Mucosa of stomach (tissue), 1 donor: Measurements from ENCODE around the gene BRSK2.

Experiments used
- H3K27me3 ChIP-seq: one replicate; pipeline ENCODE4 v1.7.0; 2013; ENCODE audit warnings: mild to moderate bottlenecking, low read length; ENCODE audit not compliant: control insufficient read depth, insufficient read depth
- H3K36me3 ChIP-seq: one replicate; pipeline ENCODE4 v1.7.0; 2013; ENCODE audit warnings: low read length; ENCODE audit not compliant: control insufficient read depth, insufficient read depth
- H3K4me1 ChIP-seq: one replicate; pipeline ENCODE4 v1.7.0; 2013; ENCODE audit warnings: mild to moderate bottlenecking, low read length; ENCODE audit not compliant: control insufficient read depth, insufficient read depth
- H3K4me3 ChIP-seq: one replicate; pipeline ENCODE4 v1.7.0; 2013; ENCODE audit warnings: low read length
- H3K9ac ChIP-seq: one replicate; pipeline ENCODE4 v1.7.0; 2013; ENCODE audit warnings: mild to moderate bottlenecking, low read length, moderate library complexity
- H3K9me3 ChIP-seq: one replicate; pipeline ENCODE4 v1.7.0; 2013; ENCODE audit warnings: mild to moderate bottlenecking, low read length, moderate library complexity; ENCODE audit not compliant: control insufficient read depth
- donor health status: Pancreatic carcinoma.

BRSK2 gene

GRCh38 chr11:1442163-1442562 lies 52.4 kb downstream of the BRSK2 start:
- H3K9ac ChIP-seq: no peak overlapping the region
- H3K4me1 ChIP-seq: peaks cover 20% of the 10 kb centered on the region
- H3K27me3 ChIP-seq: peaks cover under 1% of the 10 kb centered on the region
- H3K9me3 ChIP-seq: no peaks in the 10 kb centered on the region
- H3K36me3 ChIP-seq: no peaks in the 10 kb centered on the region
- no peak overlapping the region for H3K4me3 ChIP-seq

GRCh38 chr11:1442807-1443366 lies 53.2 kb downstream of the BRSK2 start:
- H3K9ac ChIP-seq: no peak overlapping the region
- peaks cover 17% of the 10 kb centered on the region for H3K4me1 ChIP-seq
- H3K4me3 ChIP-seq: no peak overlapping the region
- no peaks in the 10 kb centered on the region for H3K36me3 ChIP-seq
- no peaks in the 10 kb centered on the region for H3K9me3 ChIP-seq
- H3K27me3 ChIP-seq: no peaks in the 10 kb centered on the region

- no peak overlapping the region for H3K4me3 ChIP-seq
- no peaks in the 10 kb centered on the region for H3K9me3 ChIP-seq
- peaks cover 16% of the 10 kb centered on the region for H3K4me1 ChIP-seq
- H3K36me3 ChIP-seq: no peaks in the 10 kb centered on the region
- H3K27me3 ChIP-seq: peaks cover 4% of the 10 kb centered on the region
- no peak overlapping the region for H3K9ac ChIP-seq
Measured at GRCh38 chr11:1443737-1444136, 54.0 kb downstream of the BRSK2 start.

GRCh38 chr11:1444321-1444720 lies 54.6 kb downstream of the BRSK2 start:
- Histone ChIP-seq H3K9ac (no peak overlapping the region), H3K36me3 (no peaks in the 10 kb centered on the region), H3K4me1 (peaks cover 12% of the 10 kb centered on the region), H3K27me3 (peaks cover 5% of the 10 kb centered on the region), H3K4me3 (no peak overlapping the region), H3K9me3 (no peaks in the 10 kb centered on the region)

- Histone ChIP-seq H3K27me3 (peaks cover 8% of the 10 kb centered on the region), H3K4me1 (peaks cover 12% of the 10 kb centered on the region), H3K4me3 (no peak overlapping the region), H3K36me3 (no peaks in the 10 kb centered on the region), H3K9ac (no peak overlapping the region), H3K9me3 (no peaks in the 10 kb centered on the region)
Measured at GRCh38 chr11:1444823-1445422, 55.2 kb downstream of the BRSK2 start.

- no peaks in the 10 kb centered on the region for H3K36me3 ChIP-seq
- no peak overlapping the region for H3K4me3 ChIP-seq
- no peaks in the 10 kb centered on the region for H3K9me3 ChIP-seq
- H3K4me1 ChIP-seq: peaks cover 18% of the 10 kb centered on the region
- H3K27me3 ChIP-seq: peaks cover 13% of the 10 kb centered on the region
- H3K9ac ChIP-seq: no peak overlapping the region
Measured at GRCh38 chr11:1445741-1446445, 56.2 kb downstream of the BRSK2 start.

- Histone ChIP-seq H3K4me1 (peaks cover 18% of the 10 kb centered on the region), H3K4me3 (no peak overlapping the region), H3K9ac (no peak overlapping the region), H3K27me3 (peaks cover 16% of the 10 kb centered on the region), H3K36me3 (no peaks in the 10 kb centered on the region), H3K9me3 (no peaks in the 10 kb centered on the region)
Measured at GRCh38 chr11:1446623-1447022, 56.9 kb downstream of the BRSK2 start.

- no peaks in the 10 kb centered on the region for H3K9me3 ChIP-seq
- H3K4me1 ChIP-seq: peaks cover 18% of the 10 kb centered on the region
- peaks cover 22% of the 10 kb centered on the region for H3K27me3 ChIP-seq
- no peak overlapping the region for H3K4me3 ChIP-seq
- H3K36me3 ChIP-seq: no peaks in the 10 kb centered on the region
- H3K9ac ChIP-seq: no peak overlapping the region
Measured at GRCh38 chr11:1447845-1448825, 58.4 kb downstream of the BRSK2 start.

GRCh38 chr11:1448882-1449281 lies 59.1 kb downstream of the BRSK2 start:
- Histone ChIP-seq H3K4me1 (peaks cover 18% of the 10 kb centered on the region), H3K9ac (no peak overlapping the region)

GRCh38 chr11:1449490-1450243 lies 59.9 kb downstream of the BRSK2 start:
- Histone ChIP-seq H3K4me1 (peaks cover 18% of the 10 kb centered on the region), H3K9ac (no peak overlapping the region), H3K36me3 (no peaks in the 10 kb centered on the region), H3K4me3 (no peak overlapping the region), H3K27me3 (peaks cover 29% of the 10 kb centered on the region), H3K9me3 (no peaks in the 10 kb centered on the region)

More at GRCh38 chr11:1448882-1449281, 59.1 kb downstream of the BRSK2 start:
- Histone ChIP-seq H3K36me3 (no peaks in the 10 kb centered on the region), H3K9me3 (no peaks in the 10 kb centered on the region), H3K4me3 (no peak overlapping the region), H3K27me3 (peaks cover 27% of the 10 kb centered on the region)

GRCh38 chr11:1450344-1450875 lies 60.7 kb downstream of the BRSK2 start:
- Histone ChIP-seq H3K4me1 (peaks cover 18% of the 10 kb centered on the region), H3K9ac (no peak overlapping the region), H3K27me3 (peaks cover 29% of the 10 kb centered on the region), H3K4me3 (no peak overlapping the region), H3K9me3 (no peaks in the 10 kb centered on the region), H3K36me3 (no peaks in the 10 kb centered on the region)
